HepG2 (cell line): ENCODE measurements around the gene MIA2. TPM values are rescaled to one million over a fixed set of nuclear protein-coding genes. Genes with fewer than 3 reads are reported as not detected.

Experiments
- BHLHE40 ChIP-seq: IDR thresholded peaks from 2 replicates; pipeline ENCODE4 v1.6.1; 2011; ENCODE audit warnings: low read length, improper control_type of control experiment
- HMG20A ChIP-seq: IDR thresholded peaks from 2 replicates; pipeline ENCODE4 v1.6.1; 2016; ENCODE audit warnings: borderline replicate concordance
- NFE2 ChIP-seq: sonication (generic); formaldehyde crosslinking; IDR thresholded peaks from 2 replicates; pipeline ENCODE4 v1.4.0; 2020; ENCODE audit warnings: missing genetic modification reagents
- PCBP2 ChIP-seq: fragments of 200-400 bp; formaldehyde crosslinking; optimal IDR thresholded peaks from 2 replicates; pipeline ENCODE3; 2018; ENCODE audit warnings: low read length, low read depth; ENCODE audit not compliant: poor library complexity, severe bottlenecking
- PHB2 ChIP-seq: fragments of 450-650 bp; IDR thresholded peaks from 2 replicates; pipeline ENCODE4 v1.6.1; 2018; ENCODE audit not compliant: partially characterized antibody
- PLRG1 ChIP-seq: fragments of 450-650 bp; conservative IDR thresholded peaks from 2 replicates; pipeline ENCODE4 v1.6.1; 2016
- RFXAP ChIP-seq: sonication (generic); formaldehyde crosslinking; IDR thresholded peaks from 2 replicates; pipeline ENCODE4 v1.4.0; 2020; ENCODE audit warnings: missing genetic modification reagents, borderline replicate concordance
- SCMH1 ChIP-seq: sonication (generic); formaldehyde crosslinking; IDR thresholded peaks from 2 replicates; pipeline ENCODE4 v1.9.0; 2021; ENCODE audit warnings: missing genetic modification reagents, mild to moderate bottlenecking, borderline replicate concordance
- SOX6 ChIP-seq, 2 experiments: fragments of 450-650 bp in 1 of 2; sonication (generic) in 1 of 2; formaldehyde crosslinking in 1 of 2; IDR thresholded peaks; 2 replicates each; pipeline versions ENCODE4 v1.4.0 to v1.6.1; 2017 to 2020; ENCODE audit warnings: antibody characterized with exemption in 1 of 2, mild to moderate bottlenecking in 1 of 2, missing genetic modification reagents in 1 of 2
- ZMYM4 ChIP-seq: sonication (generic); formaldehyde crosslinking; IDR thresholded peaks from 2 replicates; pipeline ENCODE4 v1.8.1; 2023; ENCODE audit warnings: mild to moderate bottlenecking, missing genetic modification reagents
- ZNF567 ChIP-seq: sonication (generic); formaldehyde crosslinking; IDR thresholded peaks from 2 replicates; pipeline ENCODE4 v1.8.1; 2023; ENCODE audit warnings: mild to moderate bottlenecking, missing genetic modification reagents, borderline replicate concordance
- ZNF737 ChIP-seq: sonication (generic); formaldehyde crosslinking; IDR thresholded peaks from 2 replicates; pipeline ENCODE4 v1.5.0; 2020; ENCODE audit warnings: missing genetic modification reagents, mild to moderate bottlenecking, borderline replicate concordance
- polyA plus RNA-seq, 8 experiments: library from polyadenylated mRNA; depleted of rRNA in 3 of 8; stranded (reverse) in 7 of 8; unstranded in 1 of 8; fragments of >200 nt; fragmentation: Illumina TruSeq in 4 of 8; extraction: Trizol in 4 of 8; gene quantifications; 2 replicates each; pipeline versions ENCODE4 v1.2.1 to v1.2.3, GENCODE V29; 2011 to 2016; ENCODE audit warnings: low read depth in 4 of 8, missing spikeins in 1 of 8, mixed read lengths in 1 of 8; ENCODE audit not compliant: insufficient read depth in 1 of 8
- total RNA-seq, 5 experiments: library from RNA; depleted of rRNA; stranded (reverse); fragments of >200 nt; fragmentation: Illumina TruSeq; extraction: Trizol; gene quantifications; 2 replicates each; pipeline ENCODE4 v1.2.3, GENCODE V29; 2016; ENCODE audit warnings: low read depth in 1 of 5
- TF ChIP-seq, protein P1 (sequence below): sonication (generic); formaldehyde crosslinking; IDR thresholded peaks from 2 replicates; pipeline ENCODE4 v1.4.0; 2020; ENCODE audit warnings: missing genetic modification reagents, borderline replicate concordance
- TF ChIP-seq, protein P2 (sequence below): sonication (generic); formaldehyde crosslinking; IDR thresholded peaks from 2 replicates; pipeline ENCODE4 v1.5.0; 2020; ENCODE audit warnings: mild to moderate bottlenecking, missing genetic modification reagents
- TF ChIP-seq, protein P3 (sequence below): IDR thresholded peaks from 2 replicates; pipeline ENCODE4 v1.6.1; 2016; ENCODE audit warnings: low read depth, borderline replicate concordance
- TF ChIP-seq, protein P4 (sequence below): sonication (generic); formaldehyde crosslinking; IDR thresholded peaks from 2 replicates; pipeline ENCODE4 v1.8.0; 2022; ENCODE audit warnings: missing genetic modification reagents, mild to moderate bottlenecking, inconsistent platforms, borderline replicate concordance
- TF ChIP-seq, protein P5 (sequence below): sonication (generic); formaldehyde crosslinking; conservative IDR thresholded peaks from 2 replicates; pipeline ENCODE4 v1.8.0; 2022; ENCODE audit warnings: low read depth, missing genetic modification reagents
- TF ChIP-seq, protein P6 (sequence below): sonication (generic); formaldehyde crosslinking; IDR thresholded peaks from 2 replicates; pipeline ENCODE4 v1.8.0; 2022; ENCODE audit warnings: missing genetic modification reagents, mild to moderate bottlenecking, moderate library complexity, borderline replicate concordance

Gene MIA2
- total and polyA plus RNA-seq, 2 of the 13 experiments (the other 11 are each of a cell fraction or from before 2014, with no cell fraction given), result 134 to 158 TPM

DNA sequence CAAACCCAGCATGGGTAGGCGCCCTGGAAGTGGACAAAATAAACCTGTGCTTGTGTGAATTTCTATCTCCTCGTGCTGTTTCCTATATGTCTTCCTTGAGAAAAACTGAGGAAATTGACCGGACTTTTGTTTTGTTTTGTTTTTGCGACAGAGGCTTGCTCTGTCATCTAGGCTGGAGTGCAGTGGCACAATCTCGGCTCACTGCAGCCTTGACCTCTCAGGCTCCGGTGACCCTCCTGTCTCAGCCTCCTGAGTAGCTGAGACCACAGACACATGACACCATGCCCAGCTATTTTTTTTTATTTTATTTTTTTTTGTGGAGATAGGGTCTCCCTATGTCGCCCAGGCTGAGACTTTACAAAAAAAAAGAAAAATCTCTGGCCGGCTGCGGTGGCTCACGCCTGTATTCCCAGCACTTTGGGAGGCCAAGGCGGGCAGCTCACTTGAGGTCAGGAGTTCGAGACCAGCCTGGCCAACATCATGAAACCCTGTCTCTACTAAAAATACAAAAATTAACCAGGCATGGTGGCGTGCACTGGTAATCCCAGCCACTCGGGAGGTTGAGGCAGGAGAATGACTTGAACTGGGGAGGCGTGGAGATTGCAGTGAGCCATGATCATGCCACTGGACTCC, 22.5 kb upstream of the MIA2 start (continued):
- TF ChIP-seq ZNF567 (CRISPR knock-in tag) (no peak), ZMYM4 (CRISPR knock-in tag) (no peak), HMG20A (CRISPR knock-in tag) (0 out of 2 replicates have a peak, but pooled peaks have one; percentile 33), PLRG1 (no peak), PCBP2 (no peak), ZNF737 (no peak), NFE2 (CRISPR knock-in tag) (no peak), PHB2 (no peak), SOX6 (IDR thresholded peaks at IDR 0.05) (no peak), SOX6 (CRISPR knock-in tag; IDR thresholded peaks at IDR 0.05) (no peak), SCMH1 (no peak), RFXAP (no peak), BHLHE40 (no peak)
- TF ChIP-seq, protein P1, sequence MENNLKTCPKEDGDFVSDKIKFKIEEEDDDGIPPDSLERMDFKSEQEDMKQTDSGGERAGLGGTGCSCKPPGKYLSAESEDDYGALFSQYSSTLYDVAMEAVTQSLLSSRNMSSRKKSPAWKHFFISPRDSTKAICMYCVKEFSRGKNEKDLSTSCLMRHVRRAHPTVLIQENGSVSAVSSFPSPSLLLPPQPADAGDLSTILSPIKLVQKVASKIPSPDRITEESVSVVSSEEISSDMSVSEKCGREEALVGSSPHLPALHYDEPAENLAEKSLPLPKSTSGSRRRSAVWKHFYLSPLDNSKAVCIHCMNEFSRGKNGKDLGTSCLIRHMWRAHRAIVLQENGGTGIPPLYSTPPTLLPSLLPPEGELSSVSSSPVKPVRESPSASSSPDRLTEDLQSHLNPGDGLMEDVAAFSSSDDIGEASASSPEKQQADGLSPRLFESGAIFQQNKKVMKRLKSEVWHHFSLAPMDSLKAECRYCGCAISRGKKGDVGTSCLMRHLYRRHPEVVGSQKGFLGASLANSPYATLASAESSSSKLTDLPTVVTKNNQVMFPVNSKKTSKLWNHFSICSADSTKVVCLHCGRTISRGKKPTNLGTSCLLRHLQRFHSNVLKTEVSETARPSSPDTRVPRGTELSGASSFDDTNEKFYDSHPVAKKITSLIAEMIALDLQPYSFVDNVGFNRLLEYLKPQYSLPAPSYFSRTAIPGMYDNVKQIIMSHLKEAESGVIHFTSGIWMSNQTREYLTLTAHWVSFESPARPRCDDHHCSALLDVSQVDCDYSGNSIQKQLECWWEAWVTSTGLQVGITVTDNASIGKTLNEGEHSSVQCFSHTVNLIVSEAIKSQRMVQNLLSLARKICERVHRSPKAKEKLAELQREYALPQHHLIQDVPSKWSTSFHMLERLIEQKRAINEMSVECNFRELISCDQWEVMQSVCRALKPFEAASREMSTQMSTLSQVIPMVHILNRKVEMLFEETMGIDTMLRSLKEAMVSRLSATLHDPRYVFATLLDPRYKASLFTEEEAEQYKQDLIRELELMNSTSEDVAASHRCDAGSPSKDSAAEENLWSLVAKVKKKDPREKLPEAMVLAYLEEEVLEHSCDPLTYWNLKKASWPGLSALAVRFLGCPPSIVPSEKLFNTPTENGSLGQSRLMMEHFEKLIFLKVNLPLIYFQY (CRISPR knock-in tag), result no peak
- TF ChIP-seq, protein P2, sequence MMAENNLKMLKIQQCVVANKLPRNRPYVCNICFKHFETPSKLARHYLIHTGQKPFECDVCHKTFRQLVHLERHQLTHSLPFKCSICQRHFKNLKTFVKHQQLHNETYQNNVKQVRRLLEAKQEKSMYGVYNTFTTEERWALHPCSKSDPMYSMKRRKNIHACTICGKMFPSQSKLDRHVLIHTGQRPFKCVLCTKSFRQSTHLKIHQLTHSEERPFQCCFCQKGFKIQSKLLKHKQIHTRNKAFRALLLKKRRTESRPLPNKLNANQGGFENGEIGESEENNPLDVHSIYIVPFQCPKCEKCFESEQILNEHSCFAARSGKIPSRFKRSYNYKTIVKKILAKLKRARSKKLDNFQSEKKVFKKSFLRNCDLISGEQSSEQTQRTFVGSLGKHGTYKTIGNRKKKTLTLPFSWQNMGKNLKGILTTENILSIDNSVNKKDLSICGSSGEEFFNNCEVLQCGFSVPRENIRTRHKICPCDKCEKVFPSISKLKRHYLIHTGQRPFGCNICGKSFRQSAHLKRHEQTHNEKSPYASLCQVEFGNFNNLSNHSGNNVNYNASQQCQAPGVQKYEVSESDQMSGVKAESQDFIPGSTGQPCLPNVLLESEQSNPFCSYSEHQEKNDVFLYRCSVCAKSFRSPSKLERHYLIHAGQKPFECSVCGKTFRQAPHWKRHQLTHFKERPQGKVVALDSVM (CRISPR knock-in tag), result peak; percentile 67
- TF ChIP-seq, protein P3, sequence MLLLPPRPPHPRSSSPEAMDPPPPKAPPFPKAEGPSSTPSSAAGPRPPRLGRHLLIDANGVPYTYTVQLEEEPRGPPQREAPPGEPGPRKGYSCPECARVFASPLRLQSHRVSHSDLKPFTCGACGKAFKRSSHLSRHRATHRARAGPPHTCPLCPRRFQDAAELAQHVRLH (CRISPR knock-in tag), result no peak
- TF ChIP-seq, protein P4, sequence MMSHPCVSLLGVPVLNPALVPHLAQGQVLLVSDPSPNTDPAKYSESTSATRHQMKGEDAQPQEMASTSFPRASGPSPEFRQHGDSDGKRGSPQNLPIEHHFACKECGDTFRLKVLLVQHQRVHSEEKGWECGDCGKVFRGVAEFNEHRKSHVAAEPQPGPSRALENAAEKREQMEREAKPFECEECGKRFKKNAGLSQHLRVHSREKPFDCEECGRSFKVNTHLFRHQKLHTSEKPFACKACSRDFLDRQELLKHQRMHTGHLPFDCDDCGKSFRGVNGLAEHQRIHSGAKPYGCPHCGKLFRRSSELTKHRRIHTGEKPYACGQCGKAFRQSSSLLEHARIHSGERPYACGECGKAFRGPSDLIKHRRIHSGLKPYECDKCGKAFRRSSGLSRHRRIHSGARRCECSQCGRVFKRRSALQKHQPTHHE, result no peak
- TF ChIP-seq, protein P5, sequence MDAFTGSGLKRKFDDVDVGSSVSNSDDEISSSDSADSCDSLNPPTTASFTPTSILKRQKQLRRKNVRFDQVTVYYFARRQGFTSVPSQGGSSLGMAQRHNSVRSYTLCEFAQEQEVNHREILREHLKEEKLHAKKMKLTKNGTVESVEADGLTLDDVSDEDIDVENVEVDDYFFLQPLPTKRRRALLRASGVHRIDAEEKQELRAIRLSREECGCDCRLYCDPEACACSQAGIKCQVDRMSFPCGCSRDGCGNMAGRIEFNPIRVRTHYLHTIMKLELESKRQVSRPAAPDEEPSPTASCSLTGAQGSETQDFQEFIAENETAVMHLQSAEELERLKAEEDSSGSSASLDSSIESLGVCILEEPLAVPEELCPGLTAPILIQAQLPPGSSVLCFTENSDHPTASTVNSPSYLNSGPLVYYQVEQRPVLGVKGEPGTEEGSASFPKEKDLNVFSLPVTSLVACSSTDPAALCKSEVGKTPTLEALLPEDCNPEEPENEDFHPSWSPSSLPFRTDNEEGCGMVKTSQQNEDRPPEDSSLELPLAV (CRISPR knock-in tag), result no peak
- TF ChIP-seq, protein P6, sequence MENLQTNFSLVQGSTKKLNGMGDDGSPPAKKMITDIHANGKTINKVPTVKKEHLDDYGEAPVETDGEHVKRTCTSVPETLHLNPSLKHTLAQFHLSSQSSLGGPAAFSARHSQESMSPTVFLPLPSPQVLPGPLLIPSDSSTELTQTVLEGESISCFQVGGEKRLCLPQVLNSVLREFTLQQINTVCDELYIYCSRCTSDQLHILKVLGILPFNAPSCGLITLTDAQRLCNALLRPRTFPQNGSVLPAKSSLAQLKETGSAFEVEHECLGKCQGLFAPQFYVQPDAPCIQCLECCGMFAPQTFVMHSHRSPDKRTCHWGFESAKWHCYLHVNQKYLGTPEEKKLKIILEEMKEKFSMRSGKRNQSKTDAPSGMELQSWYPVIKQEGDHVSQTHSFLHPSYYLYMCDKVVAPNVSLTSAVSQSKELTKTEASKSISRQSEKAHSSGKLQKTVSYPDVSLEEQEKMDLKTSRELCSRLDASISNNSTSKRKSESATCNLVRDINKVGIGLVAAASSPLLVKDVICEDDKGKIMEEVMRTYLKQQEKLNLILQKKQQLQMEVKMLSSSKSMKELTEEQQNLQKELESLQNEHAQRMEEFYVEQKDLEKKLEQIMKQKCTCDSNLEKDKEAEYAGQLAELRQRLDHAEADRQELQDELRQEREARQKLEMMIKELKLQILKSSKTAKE (CRISPR knock-in tag), result no peak
